Activated naive CD8-positive, alpha-beta T cell treated with anti-CD3 and anti-CD28 coated beads, Interleukin-2, amount 50 U/mL, for 24 hours (primary cell): Measurements from ENCODE around the gene TFPT.
A peak's percentile ranks its signal among the peaks of the same experiment; 100 is the strongest.

Source experiments
- ATAC-seq: fragments of 150-1000 bp; cut with Tn5 transposase; one replicate; pipeline ENCODE4 v1.10.0; 2021
- DNase-seq: peaks from one replicate; pipeline ENCODE4 v3.0.0; 2021
- H3K27ac Mint-ChIP-seq: one replicate; pipeline ENCODE4 v1.8.0; 2021; ENCODE audit warnings: mild to moderate bottlenecking, mixed read lengths
- H3K27me3 Mint-ChIP-seq: one replicate; pipeline ENCODE4 v1.8.0; 2021; ENCODE audit warnings: mixed read lengths
- H3K36me3 Mint-ChIP-seq: one replicate; pipeline ENCODE4 v1.8.0; 2021; ENCODE audit warnings: low read depth, mixed read lengths
- H3K4me1 Mint-ChIP-seq: one replicate; pipeline ENCODE4 v1.8.0; 2021; ENCODE audit warnings: mixed read lengths
- H3K4me3 Mint-ChIP-seq: one replicate; pipeline ENCODE4 v1.8.0; 2021; ENCODE audit warnings: mild to moderate bottlenecking, moderate library complexity, mixed read lengths
- H3K9me3 Mint-ChIP-seq: one replicate; pipeline ENCODE4 v1.8.0; 2021; ENCODE audit warnings: mixed read lengths

The TFPT gene

GRCh38 chr19:54154603-54155345 lies 39.3 kb upstream of the TFPT start:
- Mint-ChIP-seq H3K4me1 (peaks cover 37% of the 10 kb centered on the region), H3K9me3 (no peaks in the 10 kb centered on the region), H3K36me3 (peaks cover 30% of the 10 kb centered on the region), H3K27me3 (no peaks in the 10 kb centered on the region), H3K27ac (peak overlapping the region; percentile 78), H3K4me3 (no peak overlapping the region)
- DNase-seq (no peak), ATAC-seq (no peak)

DNA sequence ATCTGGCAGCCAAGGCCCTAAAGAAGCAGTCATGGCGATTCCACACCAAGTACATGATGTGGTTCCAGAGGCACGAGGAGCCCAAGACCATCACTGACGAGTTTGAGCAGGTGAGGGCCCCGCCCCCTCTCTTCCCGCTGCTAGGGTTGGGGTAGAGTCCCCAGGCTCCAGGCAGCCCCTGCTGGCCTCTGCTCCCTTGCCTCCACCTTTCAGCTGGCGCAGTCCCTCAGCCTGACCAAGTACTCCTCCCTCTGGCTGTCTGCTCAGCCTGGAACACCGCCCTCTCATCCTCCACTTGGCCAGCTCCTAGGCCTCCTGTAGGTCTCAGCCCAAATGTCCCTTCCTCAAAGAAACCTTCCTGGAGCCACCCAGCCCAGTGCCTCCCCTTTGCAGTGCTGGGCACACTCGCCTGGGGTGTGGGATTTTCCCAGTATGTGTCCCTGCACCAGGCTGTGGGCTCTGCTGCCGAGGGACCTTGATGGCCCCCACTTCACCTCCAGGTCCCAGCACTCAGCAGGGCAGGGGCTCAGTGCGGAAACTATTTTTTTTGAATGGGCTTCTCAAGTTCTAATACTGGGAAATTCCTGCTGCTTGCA lies 38.4 kb upstream of the TFPT start:
- Mint-ChIP-seq H3K4me3 (no peak overlapping the region), H3K36me3 (peaks cover 31% of the 10 kb centered on the region), H3K27me3 (no peaks in the 10 kb centered on the region), H3K27ac (peak overlapping the region; percentile 78), H3K9me3 (no peaks in the 10 kb centered on the region), H3K4me1 (peaks cover 29% of the 10 kb centered on the region)
- DNase-seq (no peak), ATAC-seq (no peak)

- Mint-ChIP-seq H3K4me1 (peaks cover 21% of the 10 kb centered on the region), H3K27ac (no peak overlapping the region)
These were observed 37.5 kb upstream of the TFPT start for GRCh38 chr19:54152878-54153524.

DNA sequence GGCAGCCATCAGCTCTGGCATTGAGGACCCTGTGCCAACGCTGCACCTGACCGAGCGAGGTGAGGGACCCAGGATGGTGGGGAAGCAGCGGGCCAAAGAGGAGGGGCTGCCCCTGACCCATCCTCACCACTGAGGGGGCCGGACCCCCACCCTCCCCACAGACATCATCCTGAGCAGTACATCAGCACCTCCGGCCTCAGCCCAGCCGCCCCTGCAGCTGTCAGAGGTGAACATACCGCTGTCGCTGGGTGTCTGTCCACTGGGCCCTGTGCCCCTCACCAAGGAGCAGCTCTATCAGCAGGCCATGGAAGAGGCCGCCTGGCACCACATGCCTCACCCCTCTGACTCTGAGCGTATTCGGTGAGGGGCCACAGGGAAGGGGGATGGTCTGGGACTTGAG lies 36.8 kb upstream of the TFPT start:
- peaks cover 33% of the 10 kb centered on the region for H3K36me3 Mint-ChIP-seq
- no peaks in the 10 kb centered on the region for H3K9me3 Mint-ChIP-seq
- no peak for ATAC-seq
- H3K4me1 Mint-ChIP-seq = peaks cover 20% of the 10 kb centered on the region
- DNase-seq = no peak
- no peak overlapping the region for H3K27ac Mint-ChIP-seq
- H3K27me3 Mint-ChIP-seq = no peaks in the 10 kb centered on the region
- H3K4me3 Mint-ChIP-seq = no peak overlapping the region

More at GRCh38 chr19:54152878-54153524, 37.5 kb upstream of the TFPT start:
- H3K27me3 Mint-ChIP-seq = no peaks in the 10 kb centered on the region
- H3K36me3 Mint-ChIP-seq = peaks cover 30% of the 10 kb centered on the region
- ATAC-seq (no peak), DNase-seq (no peak)
- H3K4me3 Mint-ChIP-seq = no peak overlapping the region
- no peaks in the 10 kb centered on the region for H3K9me3 Mint-ChIP-seq

- DNase-seq = no peak
- no peaks in the 10 kb centered on the region for H3K9me3 Mint-ChIP-seq
- peaks cover 20% of the 10 kb centered on the region for H3K4me1 Mint-ChIP-seq
- H3K27ac Mint-ChIP-seq = no peak overlapping the region
- H3K4me3 Mint-ChIP-seq = no peak overlapping the region
- H3K36me3 Mint-ChIP-seq = peaks cover 34% of the 10 kb centered on the region
- ATAC-seq = no peak
- H3K27me3 Mint-ChIP-seq = no peaks in the 10 kb centered on the region
These were observed 36.0 kb upstream of the TFPT start for GRCh38 chr19:54151362-54152035.

- H3K4me3 Mint-ChIP-seq = no peak overlapping the region
- H3K27ac Mint-ChIP-seq = no peak overlapping the region
- peaks cover 38% of the 10 kb centered on the region for H3K36me3 Mint-ChIP-seq
- no peak for ATAC-seq
- no peaks in the 10 kb centered on the region for H3K27me3 Mint-ChIP-seq
- no peak for DNase-seq
- peaks cover 10% of the 10 kb centered on the region for H3K4me1 Mint-ChIP-seq
- H3K9me3 Mint-ChIP-seq = no peaks in the 10 kb centered on the region
These were observed 33.8 kb upstream of the TFPT start for GRCh38 chr19:54149021-54149812.

DNA sequence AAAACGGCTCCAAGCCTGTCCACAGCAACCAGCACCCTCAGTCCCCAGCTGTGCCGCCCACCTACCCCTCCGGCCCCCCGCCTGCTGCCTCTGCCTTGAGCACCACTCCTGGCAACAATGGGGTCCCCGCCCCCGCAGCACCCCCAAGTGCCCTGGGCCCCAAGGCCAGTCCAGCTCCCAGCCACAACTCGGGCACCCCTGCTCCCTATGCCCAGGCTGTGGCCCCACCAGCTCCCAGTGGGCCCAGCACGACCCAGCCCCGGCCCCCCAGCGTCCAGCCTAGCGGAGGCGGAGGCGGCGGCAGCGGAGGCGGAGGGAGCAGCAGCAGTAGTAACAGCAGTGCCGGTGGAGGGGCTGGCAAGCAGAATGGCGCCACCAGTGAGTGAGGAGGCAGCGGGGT lies 32.7 kb upstream of the TFPT start:
- ATAC-seq (no peak), DNase-seq (no peak)
- no peak overlapping the region for H3K27ac Mint-ChIP-seq
- no peak overlapping the region for H3K4me3 Mint-ChIP-seq
- H3K27me3 Mint-ChIP-seq = no peaks in the 10 kb centered on the region
- H3K9me3 Mint-ChIP-seq = no peaks in the 10 kb centered on the region
- no peaks in the 10 kb centered on the region for H3K4me1 Mint-ChIP-seq
- H3K36me3 Mint-ChIP-seq = peaks cover 40% of the 10 kb centered on the region

DNA sequence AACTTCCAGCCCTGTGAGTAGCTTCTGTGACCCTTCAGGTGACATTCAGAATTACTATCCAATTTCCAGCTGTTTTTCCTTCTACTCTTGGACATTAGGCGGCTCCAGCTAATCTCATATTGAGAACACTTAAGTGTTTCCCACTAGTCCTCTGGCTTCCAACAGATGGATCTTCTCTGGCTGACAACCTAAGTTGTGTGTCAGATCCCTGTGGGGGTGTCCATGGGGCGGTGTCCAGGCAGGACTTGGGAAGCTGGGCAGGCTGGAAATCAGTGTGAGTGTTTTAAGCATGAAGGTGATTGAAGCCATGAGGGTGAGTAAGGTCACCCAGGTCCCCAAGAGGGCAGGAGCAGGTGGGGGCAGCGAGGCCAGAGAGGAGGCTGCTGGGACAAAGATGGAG lies 32.2 kb upstream of the TFPT start:
- Mint-ChIP-seq H3K4me1 (no peaks in the 10 kb centered on the region), H3K27ac (no peak overlapping the region), H3K36me3 (peaks cover 40% of the 10 kb centered on the region), H3K27me3 (no peaks in the 10 kb centered on the region), H3K9me3 (no peaks in the 10 kb centered on the region), H3K4me3 (no peak overlapping the region)
- no peak for DNase-seq
- no peak for ATAC-seq

DNA sequence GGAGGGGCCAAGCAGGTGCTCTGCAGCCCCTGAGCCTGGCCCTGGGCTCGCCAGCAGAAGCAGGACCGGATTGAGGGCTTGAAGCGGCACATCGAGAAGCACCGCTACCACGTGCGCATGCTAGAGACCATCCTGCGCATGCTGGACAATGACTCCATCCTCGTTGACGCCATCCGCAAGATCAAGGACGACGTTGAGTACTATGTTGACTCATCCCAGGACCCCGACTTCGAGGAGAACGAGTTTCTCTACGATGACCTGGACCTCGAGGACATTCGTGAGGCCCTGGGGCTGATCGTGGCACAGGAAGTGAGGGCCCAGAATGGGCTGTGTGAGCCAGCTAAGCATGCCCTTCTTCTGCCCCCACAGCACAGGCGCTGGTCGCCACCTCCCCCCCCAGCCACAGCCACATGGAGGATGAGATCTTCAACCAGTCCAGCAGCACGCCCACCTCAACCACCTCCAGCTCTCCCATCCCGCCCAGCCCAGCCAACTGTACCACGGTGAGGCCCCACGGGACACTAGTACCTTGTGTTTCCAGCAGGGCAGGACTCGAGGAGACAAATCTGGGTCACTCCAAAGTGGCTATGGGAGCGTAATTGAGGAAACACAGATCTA lies 30.2 kb upstream of the TFPT start:
- H3K36me3 Mint-ChIP-seq = peaks cover 45% of the 10 kb centered on the region
- ATAC-seq = no peak
- H3K4me3 Mint-ChIP-seq = no peak overlapping the region
- no peak overlapping the region for H3K27ac Mint-ChIP-seq
- H3K27me3 Mint-ChIP-seq = no peaks in the 10 kb centered on the region
- H3K4me1 Mint-ChIP-seq = peaks cover 7% of the 10 kb centered on the region
- no peak for DNase-seq
- H3K9me3 Mint-ChIP-seq = no peaks in the 10 kb centered on the region

GRCh38 chr19:54142166-54142780 lies 26.8 kb upstream of the TFPT start:
- H3K9me3 Mint-ChIP-seq = no peaks in the 10 kb centered on the region
- H3K4me3 Mint-ChIP-seq = no peak overlapping the region
- peak overlapping the region; percentile 50 for H3K27ac Mint-ChIP-seq
- no peak for DNase-seq
- H3K27me3 Mint-ChIP-seq = peaks cover 2% of the 10 kb centered on the region
- peaks cover 29% of the 10 kb centered on the region for H3K4me1 Mint-ChIP-seq
- no peak for ATAC-seq
- H3K36me3 Mint-ChIP-seq = peaks cover 38% of the 10 kb centered on the region

GRCh38 chr19:54141356-54141755 lies 25.9 kb upstream of the TFPT start:
- H3K4me1 Mint-ChIP-seq = peaks cover 38% of the 10 kb centered on the region
- ATAC-seq (no peak), DNase-seq (no peak)
- H3K4me3 Mint-ChIP-seq = no peak overlapping the region
- peaks cover 5% of the 10 kb centered on the region for H3K27me3 Mint-ChIP-seq
- H3K9me3 Mint-ChIP-seq = no peaks in the 10 kb centered on the region
- peak overlapping the region; percentile 22 for H3K27ac Mint-ChIP-seq
- H3K36me3 Mint-ChIP-seq = peaks cover 30% of the 10 kb centered on the region

DNA sequence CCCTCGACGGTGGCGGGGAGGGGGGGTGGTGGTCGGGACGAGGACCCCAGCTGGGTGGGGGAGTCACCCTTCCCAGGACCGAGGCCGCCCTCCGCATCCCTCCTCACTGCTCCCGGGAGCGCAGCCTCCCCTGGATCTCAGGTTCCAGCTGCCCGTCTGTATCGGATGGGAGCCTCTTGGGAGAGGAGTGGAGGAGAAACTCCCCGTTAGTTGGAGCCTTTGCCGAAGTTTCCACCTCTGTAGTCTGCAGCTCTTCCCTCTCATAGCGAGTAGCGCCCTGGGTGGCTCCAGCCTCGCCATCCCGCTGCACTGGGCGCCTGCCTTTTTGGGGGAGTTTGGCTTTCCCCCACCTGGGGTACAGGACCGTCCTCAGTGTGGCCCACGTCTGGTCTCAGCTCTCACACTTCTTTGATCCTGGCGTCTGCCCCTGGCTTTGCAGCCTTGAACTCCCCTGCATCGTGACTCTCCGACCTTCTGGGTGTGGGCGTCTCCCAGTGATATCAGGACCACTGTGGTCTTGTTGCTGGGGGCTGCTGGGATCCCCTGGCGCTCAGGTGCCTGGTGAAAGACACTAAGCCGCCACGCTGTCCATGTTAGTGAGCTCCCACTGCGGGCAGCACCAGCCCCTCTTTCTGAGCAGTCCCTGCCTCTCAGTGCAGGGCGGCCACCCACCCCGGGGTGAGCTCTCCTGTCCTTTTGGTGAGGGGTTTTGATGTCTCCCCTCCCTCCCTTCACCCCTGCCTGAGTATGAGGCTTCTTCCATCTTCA lies 23.2 kb upstream of the TFPT start:
- Mint-ChIP-seq H3K36me3 (peaks cover 11% of the 10 kb centered on the region), H3K4me3 (peak overlapping the region; percentile 87), H3K4me1 (peaks cover 45% of the 10 kb centered on the region), H3K27me3 (peaks cover 5% of the 10 kb centered on the region), H3K9me3 (no peaks in the 10 kb centered on the region), H3K27ac (peak overlapping the region; percentile 92)
- ATAC-seq = no peak
- DNase-seq = peak; percentile 49
